ENCODE data around the gene NAA10.

Gene NAA10

DNA sequence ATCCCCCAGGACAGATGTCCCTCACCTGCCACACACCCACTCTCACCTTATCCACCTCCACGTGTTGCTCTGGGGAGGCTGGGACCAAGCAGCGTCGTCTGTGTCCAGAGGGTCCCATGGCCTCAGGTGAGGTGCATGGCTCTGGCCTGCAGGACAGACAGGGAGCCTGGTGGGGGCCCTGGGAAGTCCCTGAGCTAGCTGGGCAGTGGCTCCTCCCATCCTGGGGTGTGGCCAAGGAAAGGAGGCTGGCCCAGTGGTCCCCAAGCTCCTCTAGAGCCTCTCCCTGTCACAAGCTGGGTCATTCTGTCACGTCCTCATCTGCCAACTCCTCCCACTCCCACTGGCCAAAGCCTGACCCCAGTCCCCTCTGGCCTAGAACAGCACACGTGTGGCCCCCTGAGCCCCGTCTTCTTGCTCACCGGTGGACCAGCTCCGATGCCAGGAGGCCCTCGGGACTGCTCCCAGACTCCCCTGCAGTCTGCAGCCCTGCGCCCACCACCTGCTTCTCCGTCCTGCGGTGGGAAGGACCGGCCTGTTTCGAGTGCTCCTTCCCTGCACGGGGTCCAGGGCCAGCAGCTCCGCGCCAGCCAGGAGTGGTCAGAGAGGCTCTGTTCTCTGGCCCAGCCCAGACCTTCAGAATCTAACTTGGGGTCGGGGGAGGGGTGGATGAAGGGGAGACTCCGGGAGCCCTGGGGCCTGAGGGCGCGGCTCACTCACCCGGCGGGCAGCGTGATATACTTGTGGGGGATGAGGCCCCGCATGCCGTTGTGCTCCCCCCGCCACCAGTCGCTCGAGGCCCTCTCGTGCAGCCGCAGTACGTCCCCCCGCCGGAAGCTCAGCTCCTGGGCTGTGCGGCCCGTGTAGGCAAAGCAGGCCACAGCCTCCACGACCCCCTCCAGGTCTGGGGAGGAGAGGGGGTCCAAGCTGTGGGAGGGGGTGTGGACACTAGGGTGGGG is 25.5 kb downstream of the NAA10 start:
- no peak for DNase-seq (ENCODE audit: low read depth)

DNA sequence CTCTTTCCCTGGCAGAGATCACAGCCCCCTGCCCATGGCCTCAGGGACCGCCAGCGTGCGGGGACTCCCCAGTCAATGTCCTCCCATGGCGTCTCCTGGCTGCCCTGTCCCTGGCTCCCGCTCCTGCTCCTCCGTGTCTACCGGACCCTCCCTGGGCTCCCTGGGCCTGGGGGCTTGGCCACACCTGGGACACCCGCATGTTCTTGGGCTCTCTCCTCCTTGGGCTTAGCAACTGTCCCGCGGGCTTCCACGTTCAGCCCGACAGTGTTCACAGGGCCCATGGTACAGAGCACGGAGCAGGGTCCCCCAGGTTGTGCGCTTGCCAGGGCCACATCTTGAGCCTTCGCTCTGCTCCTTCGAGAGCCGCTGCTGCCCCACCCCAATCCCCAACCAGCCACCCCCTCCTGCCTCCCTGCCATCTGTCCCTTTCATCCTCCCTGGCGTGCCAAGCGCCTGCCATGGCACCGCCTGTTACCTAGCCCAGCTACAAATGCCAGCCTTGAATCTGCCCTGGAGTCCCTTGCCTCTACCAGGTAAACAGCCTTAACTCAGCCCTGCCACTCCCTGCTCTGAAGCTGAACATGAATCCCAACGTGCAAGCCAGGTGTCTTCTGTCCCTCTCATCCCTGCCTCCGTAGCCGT is 26.5 kb downstream of the NAA10 start:
- DNase-seq (ENCODE audit: low read depth), result no peak

DNA sequence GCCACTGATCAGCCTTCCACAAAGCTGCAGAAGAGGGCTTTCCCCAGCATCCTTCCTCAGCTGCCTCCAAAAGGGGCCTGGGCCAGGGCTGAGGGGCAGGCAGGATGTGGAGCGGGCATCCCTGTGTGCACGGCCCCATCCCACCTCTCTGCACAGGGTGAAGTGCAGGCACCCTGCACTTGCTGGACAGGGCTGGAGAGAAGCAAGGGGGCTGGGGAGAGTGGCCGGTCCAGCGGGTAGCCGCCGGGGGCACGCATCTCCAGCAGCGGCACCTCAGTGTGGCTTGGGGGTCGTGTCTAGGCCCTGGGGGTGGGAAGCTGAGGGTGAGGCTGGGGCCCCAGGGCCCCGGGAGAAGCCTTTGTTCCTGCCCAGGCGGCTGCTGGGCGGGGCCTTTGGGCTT is 27.4 kb downstream of the NAA10 start:
- DNase-seq (ENCODE audit: low read depth), result no peak

DNA sequence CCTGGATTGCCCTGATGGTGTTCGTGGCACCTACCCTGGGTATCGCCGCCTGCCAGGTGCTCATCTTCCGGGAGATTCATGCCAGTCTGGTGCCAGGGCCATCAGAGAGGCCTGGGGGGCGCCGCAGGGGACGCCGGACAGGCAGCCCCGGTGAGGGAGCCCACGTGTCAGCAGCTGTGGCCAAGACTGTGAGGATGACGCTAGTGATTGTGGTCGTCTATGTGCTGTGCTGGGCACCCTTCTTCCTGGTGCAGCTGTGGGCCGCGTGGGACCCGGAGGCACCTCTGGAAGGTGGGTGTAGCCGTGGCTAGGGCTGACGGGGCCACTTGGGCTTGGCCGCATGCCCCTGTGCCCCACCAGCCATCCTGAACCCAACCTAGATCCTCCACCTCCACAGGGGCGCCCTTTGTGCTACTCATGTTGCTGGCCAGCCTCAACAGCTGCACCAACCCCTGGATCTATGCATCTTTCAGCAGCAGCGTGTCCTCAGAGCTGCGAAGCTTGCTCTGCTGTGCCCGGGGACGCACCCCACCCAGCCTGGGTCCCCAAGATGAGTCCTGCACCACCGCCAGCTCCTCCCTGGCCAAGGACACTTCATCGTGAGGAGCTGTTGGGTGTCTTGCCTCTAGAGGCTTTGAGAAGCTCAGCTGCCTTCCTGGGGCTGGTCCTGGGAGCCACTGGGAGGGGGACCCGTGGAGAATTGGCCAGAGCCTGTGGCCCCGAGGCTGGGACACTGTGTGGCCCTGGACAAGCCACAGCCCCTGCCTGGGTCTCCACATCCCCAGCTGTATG is 28.5 kb downstream of the NAA10 start:
- no peak for DNase-seq (ENCODE audit: low read depth)

DNA sequence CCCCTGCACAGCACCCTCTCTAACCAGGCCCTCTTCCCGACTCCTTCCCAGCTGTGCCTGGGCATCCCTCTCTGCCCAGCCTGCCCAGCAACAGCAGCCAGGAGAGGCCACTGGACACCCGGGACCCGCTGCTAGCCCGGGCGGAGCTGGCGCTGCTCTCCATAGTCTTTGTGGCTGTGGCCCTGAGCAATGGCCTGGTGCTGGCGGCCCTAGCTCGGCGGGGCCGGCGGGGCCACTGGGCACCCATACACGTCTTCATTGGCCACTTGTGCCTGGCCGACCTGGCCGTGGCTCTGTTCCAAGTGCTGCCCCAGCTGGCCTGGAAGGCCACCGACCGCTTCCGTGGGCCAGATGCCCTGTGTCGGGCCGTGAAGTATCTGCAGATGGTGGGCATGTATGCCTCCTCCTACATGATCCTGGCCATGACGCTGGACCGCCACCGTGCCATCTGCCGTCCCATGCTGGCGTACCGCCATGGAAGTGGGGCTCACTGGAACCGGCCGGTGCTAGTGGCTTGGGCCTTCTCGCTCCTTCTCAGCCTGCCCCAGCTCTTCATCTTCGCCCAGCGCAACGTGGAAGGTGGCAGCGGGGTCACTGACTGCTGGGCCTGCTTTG is 29.2 kb downstream of the NAA10 start:
- DNase-seq (ENCODE audit: low read depth), result no peak

DNA sequence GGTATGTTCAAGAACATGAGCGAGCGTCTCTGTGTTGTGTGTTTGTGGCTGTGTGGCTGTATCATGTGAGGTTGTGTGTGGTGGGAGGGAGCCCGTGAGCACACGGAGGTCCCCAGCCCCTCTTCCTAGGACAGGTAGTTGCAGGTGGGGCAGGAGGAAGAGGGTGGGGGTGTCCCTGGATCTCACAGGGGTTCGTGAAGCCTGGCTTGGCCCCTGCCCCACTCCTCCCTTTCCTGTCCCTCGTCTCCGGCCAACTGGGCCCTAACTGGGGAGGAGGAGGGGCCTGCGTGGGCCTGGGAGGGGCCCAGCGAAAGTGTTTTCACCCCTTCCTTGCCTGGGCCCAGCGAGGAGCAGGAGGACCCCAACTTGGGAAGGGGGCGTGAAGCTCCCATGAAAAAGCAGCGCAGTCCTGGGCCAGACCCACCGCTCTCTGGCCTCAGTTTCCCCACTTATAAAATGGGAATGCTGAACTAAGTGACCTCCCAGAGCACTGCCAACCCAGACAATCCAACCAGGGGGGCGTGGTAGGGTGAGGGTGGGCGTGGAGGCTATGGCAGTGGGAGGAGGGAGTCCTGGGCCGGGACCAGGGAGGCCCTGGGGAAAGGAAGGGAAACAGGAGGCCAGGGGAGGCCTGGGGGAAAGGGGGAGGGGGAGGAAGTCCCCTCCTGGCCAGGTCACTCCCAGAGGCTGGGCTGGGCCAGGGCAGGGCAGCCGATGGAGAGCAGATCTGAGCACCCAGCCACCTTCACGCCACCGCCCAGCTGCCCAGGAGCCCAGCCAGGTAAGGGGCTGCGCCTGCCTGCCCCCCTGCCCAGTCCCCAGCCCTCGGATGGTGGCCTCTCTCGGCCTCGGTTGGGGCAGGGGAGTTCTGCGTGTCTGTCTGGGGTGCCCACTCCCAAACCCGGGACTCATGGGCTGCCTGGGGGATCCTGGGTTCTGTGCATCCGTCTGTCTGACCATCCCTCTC is 30.6 kb downstream of the NAA10 start, which contains the start of gene AVPR2:
Gene AVPR2, plus strand, starts transcription at position 683 of the 967 bp plus-strand sequence. CDS start 473 bp downstream, outside the sequence.
- DNase-seq (ENCODE audit: low read depth), result no peak

DNA sequence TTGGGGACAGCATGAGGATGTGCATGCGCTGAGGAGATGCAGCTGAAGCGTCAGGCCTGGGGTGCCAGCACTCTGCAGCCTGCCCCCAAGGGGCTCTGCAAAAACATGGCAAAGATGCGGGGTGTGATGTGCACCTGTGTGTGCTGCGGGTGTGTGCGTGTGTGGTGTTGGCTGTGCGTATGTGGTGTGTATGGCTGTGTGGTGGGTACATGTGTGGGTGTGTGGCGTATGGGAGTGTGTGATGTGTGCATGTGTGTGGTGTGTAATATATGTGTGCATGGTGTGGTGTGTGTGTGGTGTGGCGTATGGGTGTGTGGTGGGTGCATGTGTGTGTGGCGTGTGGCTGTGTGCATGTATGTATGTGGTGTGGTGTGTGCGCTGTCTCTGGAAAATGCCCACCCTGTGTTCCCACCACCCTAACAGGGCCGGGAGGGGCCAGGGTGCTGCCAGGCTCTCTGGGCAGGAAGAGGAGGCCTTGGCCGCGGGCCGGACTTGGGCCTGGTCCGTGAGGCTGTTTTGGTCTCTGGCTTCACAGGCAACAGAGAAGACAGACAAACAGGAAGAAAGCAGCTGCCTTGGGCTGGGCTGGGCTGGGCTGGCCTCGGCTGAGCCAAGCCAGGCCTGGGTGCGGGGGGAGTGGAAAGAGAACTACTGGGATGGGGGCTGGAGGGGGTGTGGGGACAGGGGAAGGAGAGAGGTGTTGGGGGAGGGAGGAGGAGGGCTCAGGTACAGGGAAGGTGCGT is 31.4 kb downstream of the NAA10 start:
- DNase-seq (ENCODE audit: low read depth), result no peak

DNA sequence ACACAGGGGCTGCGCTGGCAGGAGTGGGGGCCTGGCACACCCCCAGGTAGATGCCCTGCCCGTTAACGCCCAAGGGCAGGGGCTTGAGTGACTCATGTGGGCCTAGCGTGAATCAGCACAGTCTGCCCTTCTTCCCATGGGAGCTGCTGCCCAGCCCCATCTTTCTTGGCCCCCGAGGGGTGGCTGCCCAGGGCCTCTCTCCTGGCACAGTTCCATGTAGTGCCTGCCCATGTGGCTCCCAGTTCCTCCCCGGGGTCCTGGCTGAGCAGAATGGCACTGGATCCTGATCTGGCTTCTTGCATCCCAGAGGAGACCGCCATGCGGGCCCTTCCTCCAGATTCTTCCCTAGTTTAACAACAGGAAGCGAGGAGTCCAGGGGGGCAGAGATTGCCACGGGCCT is 32.5 kb downstream of the NAA10 start:
- DNase-seq (ENCODE audit: low read depth), result no peak

DNA sequence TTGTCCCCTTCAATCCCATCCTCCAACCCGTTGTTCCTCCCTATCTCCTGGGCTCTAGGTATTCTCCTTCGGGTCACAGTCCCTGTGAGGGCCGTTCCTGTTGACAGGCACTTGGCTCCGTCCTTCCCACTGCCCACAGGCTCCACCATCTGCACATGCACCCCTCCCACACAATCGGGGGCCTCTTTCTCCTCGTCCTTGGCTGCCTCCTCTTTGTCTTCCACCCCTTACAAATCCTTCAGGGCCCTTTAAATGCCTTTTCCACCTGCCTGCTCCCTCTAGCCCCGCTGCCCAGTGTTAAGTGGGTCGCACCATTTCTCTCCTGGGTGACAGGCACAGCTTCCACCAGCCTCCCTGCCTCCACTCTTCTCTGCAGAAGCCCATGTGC is 33.1 kb downstream of the NAA10 start:
- DNase-seq (ENCODE audit: low read depth), result no peak

DNA sequence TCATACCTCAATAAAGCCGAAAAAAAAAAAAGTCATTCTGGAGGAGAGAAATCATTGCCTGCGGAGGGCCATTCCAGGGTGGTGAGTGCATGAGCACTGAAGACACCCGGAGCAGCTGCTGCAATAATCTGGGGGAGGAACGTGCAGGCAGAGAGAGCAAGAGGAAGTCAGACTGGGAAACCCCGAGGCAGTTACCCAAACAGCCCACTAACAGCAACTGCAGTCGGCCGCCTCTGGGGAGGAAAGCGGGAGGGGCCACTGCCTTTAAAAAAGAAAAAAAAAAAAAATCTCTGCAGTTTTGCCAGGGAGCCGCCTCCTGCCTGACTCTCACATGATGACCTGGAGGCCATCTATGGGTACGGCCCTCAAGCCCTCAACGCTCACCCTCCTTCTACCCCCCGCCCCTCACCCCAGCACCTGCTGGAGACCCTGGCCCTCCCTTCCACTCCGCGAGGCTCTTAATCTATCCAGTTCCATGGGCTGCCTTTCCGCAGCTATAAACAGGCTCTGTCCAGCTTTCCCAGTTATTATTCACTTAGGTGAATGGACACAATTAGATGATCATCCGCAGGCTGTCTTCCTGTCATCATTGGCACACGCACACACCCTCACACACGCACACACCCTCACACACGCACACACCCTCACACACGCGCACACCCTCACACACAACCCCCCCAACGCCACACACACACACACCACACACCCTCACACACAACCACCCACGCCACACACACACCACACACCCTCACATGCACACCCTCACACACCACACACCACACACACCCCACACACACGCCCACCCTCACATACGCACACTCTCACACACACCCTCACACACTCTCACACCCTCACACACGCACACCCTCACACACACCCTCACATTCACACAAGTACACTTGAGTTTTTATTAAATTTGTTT is 33.7 kb downstream of the NAA10 start:
- peak; percentile 74 for DNase-seq (ENCODE audit: low read depth)

DNA sequence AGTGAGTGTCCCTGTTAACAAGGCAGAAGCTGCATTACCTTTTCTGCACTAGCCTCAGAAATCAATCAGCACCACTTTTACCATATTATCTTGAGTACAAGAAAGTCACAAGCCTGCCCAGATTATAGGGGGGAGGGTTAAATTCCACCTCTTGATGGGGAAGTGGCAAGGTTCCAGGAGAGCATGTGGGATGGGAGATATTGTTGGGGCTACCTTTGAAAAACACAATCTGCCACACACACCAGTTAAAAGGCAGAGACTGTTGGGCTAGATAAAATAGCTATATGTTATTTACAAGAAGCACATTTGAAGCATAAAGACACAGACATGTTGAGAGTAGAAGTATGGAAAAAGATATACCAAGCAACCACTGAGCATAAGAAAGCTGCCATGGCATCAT is 36.9 kb downstream of the NAA10 start:
- DNase-seq (ENCODE audit: low read depth), result no peak

DNA sequence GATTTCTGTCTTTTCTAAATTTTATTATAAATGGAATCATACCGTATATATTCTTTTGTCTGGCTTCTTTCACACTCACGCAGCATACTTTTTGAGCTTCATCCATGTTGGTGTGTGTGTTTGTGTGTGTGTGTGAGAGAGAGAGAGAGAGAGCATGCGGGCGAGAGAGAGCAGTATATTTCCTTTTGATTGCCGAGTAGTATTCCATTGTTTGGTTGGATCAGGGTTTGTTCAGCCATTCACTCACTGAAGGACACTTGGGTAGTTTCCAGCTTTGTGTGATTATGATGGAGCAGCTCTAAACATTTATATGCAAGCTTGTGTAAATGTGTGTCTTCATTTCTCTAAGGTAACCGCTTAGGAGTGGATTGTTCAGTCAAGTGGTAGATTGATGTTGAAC is 45.7 kb downstream of the NAA10 start:
- DNase-seq (ENCODE audit: low read depth), result no peak

DNA sequence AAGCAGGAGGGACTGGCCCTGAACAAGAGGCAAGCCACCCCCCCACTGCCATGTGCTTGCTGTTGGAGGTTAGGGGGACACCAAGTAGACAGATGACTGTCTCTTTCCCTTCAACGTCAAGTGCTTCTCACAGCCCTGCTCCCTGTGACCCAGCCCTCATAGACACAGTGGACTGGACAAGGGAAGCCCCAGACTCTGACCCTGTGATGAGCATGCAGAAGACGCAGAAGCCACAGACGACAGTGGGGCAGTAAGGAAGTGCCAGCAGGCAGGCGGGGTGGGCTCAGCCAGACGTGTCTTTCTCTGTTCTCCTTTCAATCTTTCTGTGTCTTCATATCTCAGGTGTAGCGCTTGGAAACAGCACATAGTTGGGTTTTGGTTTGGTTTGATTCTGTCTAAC is 46.5 kb downstream of the NAA10 start:
- no peak for DNase-seq (ENCODE audit: low read depth)

DNA sequence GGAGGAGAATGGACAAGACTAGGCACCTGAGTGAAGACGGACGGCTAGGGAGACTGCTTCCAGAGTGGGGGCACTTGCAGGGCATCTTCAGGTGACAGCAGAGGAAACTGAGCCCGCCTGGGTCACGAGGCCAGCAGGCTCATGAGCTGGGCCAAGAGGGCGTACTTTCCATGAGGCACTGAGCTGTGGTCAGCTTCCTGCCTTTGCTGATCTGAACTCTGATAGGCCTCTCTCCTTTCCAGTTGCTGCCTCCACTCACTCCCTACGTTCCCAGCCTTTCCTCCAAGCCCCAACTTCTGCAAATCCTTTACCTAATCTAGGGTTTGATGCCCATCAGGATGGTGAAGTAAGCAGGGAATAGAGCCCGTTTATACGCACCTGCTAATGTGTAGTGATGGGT is 47.5 kb downstream of the NAA10 start:
- DNase-seq (ENCODE audit: low read depth), result no peak

DNA sequence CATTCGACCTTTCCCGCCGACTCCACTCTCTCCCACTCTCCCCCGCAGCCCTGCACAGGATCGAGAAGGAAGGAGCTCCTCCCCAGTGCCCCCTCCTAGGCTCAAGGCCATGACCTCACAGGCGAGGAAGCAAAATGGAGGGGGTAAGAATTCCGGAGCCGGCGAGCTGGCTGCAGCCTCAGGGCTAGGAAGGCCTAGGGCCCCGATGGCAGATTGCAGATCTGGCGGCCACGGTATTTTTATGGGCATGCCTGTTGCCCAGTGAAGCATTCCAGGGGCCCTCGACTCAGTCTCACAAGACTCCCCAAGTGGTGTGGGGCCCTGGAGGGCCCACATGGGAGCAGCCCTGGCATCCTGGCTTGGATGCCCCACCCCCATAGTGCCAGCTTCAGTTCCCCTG is 47.9 kb downstream of the NAA10 start:
- no peak for DNase-seq (ENCODE audit: low read depth)

DNA sequence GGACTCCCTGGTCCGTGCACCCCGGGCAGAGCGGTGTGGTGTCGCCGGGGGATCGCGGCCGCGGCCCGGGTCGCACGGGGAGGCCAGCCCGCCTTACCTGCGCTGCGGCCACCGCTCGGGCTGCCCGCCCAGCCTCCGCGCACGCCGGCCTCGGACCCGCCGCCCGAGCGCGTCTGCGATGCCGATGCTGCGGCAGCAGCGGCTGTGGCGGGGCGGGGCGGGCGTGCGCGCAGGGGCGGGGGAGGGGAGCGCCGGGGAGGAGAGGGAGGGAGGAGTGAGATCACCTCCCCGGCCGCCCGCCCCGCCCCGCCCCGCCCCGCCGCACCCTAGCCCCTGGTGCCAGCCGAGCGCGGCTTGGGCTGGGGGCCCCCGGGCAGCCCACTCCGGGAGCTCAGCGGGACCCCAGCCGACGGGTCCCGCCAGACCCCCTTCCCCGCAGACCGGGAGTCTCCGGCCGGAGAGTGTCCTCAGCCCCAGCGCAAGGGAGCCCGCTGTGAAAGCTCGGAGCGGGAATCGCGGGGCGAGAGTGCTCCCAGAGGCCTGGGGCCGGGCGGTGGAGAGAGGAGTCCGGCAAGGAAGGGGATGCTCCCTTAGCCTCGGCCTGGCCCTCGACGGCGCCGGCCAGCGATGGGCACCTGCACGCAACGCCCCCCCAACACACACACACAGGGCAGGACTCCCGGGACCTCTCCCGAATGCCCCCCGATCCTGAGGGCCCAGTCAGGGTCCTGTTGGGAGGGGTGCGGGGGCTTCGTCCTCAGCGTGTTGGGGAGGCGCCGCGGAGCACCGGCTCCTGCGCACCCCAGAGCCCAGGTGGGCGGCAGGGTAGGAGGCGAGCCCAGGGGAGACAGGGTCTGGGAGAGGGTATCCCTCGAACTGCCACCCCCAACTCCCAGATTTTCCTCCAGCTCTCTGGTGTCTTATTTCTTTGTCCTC is 48.6 kb downstream of the NAA10 start, which contains the start of gene L1CAM:
Gene L1CAM, minus strand, starts transcription at position 206 of the 936 bp plus-strand sequence. CDS start 10,337 bp downstream, outside the sequence.
- DNase-seq (ENCODE audit: low read depth), result no peak

DNA sequence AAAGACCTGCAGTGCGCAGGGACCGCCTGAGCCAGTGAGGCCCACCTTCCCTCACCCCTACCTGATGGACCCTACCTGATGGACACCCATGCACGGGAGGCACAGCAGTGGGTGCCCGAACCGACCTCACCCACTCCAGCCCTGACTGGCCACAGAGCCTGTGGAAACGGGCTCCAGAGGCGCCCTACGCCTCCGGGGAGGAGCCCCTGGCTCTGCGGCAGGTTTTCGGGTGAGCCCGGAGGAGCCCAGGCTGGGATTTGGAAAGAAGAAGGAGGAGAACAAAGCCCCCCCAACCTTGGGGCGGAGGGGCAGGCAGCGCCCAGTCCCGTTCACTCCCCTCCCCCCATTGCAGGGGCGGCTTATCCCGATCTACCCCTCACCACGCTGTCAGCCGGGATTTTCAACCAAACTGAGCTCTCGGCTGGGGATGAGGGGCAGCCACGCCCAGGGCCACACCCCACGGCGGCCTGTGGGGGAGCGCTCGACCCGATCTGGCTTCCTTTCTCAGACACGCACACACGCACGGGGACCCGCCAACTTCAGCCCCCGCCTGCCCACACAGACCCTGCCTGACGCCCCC is 49.5 kb downstream of the NAA10 start:
- DNase-seq (ENCODE audit: low read depth), result no peak

Measured in fibroblast of gingiva (primary cell).